ENCODE results near the gene GRAMD1C.
A peak's percentile ranks its signal among the peaks of the same experiment; 100 is the strongest.

Gene GRAMD1C

DNA sequence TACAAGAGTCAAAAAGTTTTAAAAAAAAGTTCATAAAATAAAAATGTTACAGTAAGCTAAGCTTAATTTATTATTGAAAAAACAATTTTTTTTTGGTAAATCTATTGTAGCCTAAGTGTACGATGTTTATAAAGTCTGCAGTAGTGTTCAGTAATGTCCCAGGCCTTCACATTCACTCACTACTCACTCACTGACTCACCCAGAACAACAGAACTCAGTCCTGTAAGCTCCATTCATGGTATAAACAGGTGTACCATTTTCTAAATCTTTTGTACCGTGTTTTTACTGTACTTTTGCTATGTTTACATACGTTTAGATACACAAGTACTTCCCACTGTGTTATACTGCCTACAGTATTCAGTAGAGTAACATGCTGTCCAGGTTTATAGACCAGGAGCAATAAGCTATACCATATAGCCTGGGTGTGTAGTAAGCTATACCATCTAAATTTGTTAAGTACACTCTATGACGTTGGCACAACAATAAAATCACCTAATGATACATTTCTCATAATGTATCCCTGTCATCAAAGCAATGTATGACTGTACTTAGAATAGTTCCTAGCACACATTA is 68.1 kb downstream of the GRAMD1C start:
- TF ChIP-seq CTCF (IDR thresholded peaks at IDR 0.05; ENCODE audit: insufficient read depth, low read depth, low read length, missing control alignments): no peak
- no peak for DNase-seq (ENCODE audit: low read depth)
- H3K4me3 ChIP-seq (ENCODE audit: low read depth, low read length): no peak overlapping the region

DNA sequence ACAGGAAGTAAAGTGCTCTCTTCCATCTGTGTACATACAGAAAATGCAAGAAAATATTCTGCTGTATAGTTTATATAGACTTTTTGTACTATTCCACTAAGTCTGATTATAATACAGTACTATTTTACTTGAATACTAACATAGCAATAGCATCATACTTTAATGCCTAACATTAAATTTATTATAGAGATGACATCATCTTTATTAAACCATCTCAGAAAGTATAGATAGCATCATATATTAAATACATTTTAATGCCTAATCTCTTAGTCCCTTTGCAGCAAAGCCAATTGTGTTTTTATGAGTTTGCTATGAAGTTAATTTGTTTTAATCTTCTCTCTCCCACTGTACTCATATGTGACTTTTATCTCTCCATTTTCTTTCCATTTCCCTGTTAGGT is 69.5 kb downstream of the GRAMD1C start:
- DNase-seq (ENCODE audit: low read depth): no peak
- TF ChIP-seq CTCF (IDR thresholded peaks at IDR 0.05; ENCODE audit: insufficient read depth, low read depth, low read length, missing control alignments): no peak
- H3K4me3 ChIP-seq (ENCODE audit: low read depth, low read length): no peak overlapping the region

GRCh38 chr3:113910966-113911365 is 72.4 kb downstream of the GRAMD1C start:
- H3K4me3 ChIP-seq (ENCODE audit: low read depth, low read length): no peak overlapping the region
- no peak for DNase-seq (ENCODE audit: low read depth)
- TF ChIP-seq CTCF (IDR thresholded peaks at IDR 0.05; ENCODE audit: insufficient read depth, low read depth, low read length, missing control alignments): no peak

GRCh38 chr3:113912552-113913236 is 74.1 kb downstream of the GRAMD1C start:
- peak; percentile 77 for TF ChIP-seq CTCF (IDR thresholded peaks at IDR 0.05; ENCODE audit: insufficient read depth, low read depth, low read length, missing control alignments)
- peak; percentile 78 for DNase-seq (ENCODE audit: low read depth)
- H3K4me3 ChIP-seq (ENCODE audit: low read depth, low read length): peak overlapping the region; percentile 29

DNA sequence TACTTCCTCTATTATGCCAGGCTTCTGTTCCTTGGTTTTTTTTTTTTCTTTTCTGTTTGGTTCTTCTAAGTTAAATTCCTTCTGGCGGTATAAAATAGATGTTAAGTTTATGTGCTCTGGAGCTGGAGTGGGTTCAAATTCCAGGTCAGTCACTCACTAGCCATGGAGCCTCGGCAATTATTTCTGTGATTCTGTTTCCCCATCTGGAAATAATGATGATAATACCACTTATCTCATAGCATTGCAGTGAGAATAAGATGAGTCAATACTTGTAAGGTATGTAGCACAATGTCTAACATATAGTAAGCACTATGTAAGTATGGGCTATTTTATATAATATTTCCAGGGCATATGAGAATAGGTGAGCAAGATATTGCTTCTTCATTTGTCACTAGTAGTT is 76.1 kb downstream of the GRAMD1C start:
- no peak overlapping the region for H3K4me3 ChIP-seq (ENCODE audit: low read depth, low read length)
- no peak for TF ChIP-seq CTCF (IDR thresholded peaks at IDR 0.05; ENCODE audit: insufficient read depth, low read depth, low read length, missing control alignments)
- no peak for DNase-seq (ENCODE audit: low read depth)

GRCh38 chr3:113927556-113927955 is 89.0 kb downstream of the GRAMD1C start:
- DNase-seq (ENCODE audit: low read depth): no peak
- H3K4me3 ChIP-seq (ENCODE audit: low read depth, low read length): no peak overlapping the region
- no peak for TF ChIP-seq CTCF (IDR thresholded peaks at IDR 0.05; ENCODE audit: insufficient read depth, low read depth, low read length, missing control alignments)

DNA sequence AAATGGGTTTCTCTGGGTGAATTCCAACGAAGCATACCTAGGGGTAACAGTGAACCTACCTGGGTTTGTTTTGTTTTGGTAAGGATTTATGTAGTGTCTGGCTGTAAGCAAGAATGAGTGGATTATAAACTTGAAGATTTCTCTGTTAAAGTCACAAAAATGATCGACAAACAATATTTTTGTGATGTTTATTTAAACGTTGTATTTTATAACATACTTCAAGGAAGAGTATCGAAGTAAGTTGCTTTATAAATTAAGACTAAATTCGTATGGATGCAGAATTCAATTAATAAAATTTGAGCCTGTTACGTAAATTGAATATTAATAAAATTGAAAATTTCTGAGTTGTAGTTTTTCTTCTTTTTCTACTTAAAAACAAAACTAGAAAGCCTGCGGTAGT is 108.2 kb downstream of the GRAMD1C start:
- DNase-seq (ENCODE audit: low read depth): no peak
- H3K4me3 ChIP-seq (ENCODE audit: low read depth, low read length): peak overlapping the region; percentile 51
- no peak for TF ChIP-seq CTCF (IDR thresholded peaks at IDR 0.05; ENCODE audit: insufficient read depth, low read depth, low read length, missing control alignments)
